Psoas muscle (tissue), 8 donors: ENCODE results near the gene CA10. TPM values are rescaled to one million over a fixed set of nuclear protein-coding genes. Genes with fewer than 3 reads are reported as not detected.

Experiments used
- ATAC-seq, 4 donors: fragments of 200-7000 bp; cut with Tn5 transposase; one replicate each; pipeline ENCODE4 v1.9.1; 2020; ENCODE audit warnings: moderate library complexity in 3 of 4, mild to moderate bottlenecking in 2 of 4
- DNase-seq, 2 donors: peaks; one replicate each; pipeline ENCODE4 v3.0.0-alpha.2; 2020
- H3K27ac ChIP-seq: fragments of 200-600 bp; one replicate; pipeline ENCODE4 v1.8.0; 2022
- H3K27me3 ChIP-seq, 3 donors: fragments of 200-600 bp in 1 of 3; one replicate each; pipeline versions ENCODE4 v1.6.1 to v1.8.0; 2013 to 2022; ENCODE audit warnings: low read length in 2 of 3, mild to moderate bottlenecking in 2 of 3, moderate library complexity in 1 of 3; ENCODE audit not compliant: insufficient read depth in 3 of 3
- H3K36me3 ChIP-seq, 2 donors: fragments of 200-600 bp in 1 of 2; one replicate each; pipeline versions ENCODE4 v1.6.1 to v1.8.0; 2013 to 2022; ENCODE audit warnings: low read depth in 1 of 2, mild to moderate bottlenecking in 1 of 2, moderate library complexity in 1 of 2; ENCODE audit not compliant: insufficient read depth in 1 of 2
- H3K4me1 ChIP-seq: fragments of 200-600 bp; one replicate; pipeline ENCODE4 v1.8.0; 2022
- H3K4me3 ChIP-seq: fragments of 200-600 bp; one replicate; pipeline ENCODE4 v1.8.0; 2022; ENCODE audit warnings: mild to moderate bottlenecking
- H3K9me3 ChIP-seq: fragments of 200-600 bp; one replicate; pipeline ENCODE4 v1.8.0; 2022
- WGBS, 3 donors: extraction: QIAGEN DNeasy Blood & Tissue Kit; methylation state at CpG; one replicate each; pipeline versions ENCODE4 v1.1.6 to v1.1.7; 2013; 5-methylcytosine and 5-hydroxymethylcytosine counted together
- intact Hi-C, 2 donors: fragments of 100-400 bp; cut with DNase I; formaldehyde crosslinking; loops; one replicate each; pipeline versions ENCODE4 v1.11.0 to v1.14.2; 2022
- polyA plus RNA-seq, 3 donors: library from polyadenylated mRNA; stranded (reverse); fragments of 200-250 nt; gene quantifications; one replicate each; pipeline ENCODE4 v1.2.3, GENCODE V29; 2013
- total RNA-seq, 4 donors: library from RNA; stranded (reverse); fragmentation: NEBNext Ultra II Directional in 2 of 4; extraction: Animal tissue kit (Norgen Biotek cat#: 25700) in 2 of 4; gene quantifications; one replicate each; pipeline versions ENCODE4 v1.2.1 to v1.2.4, GENCODE V29; 2021 to 2023
- TF ChIP-seq, protein P1 (sequence below): fragments of 200-600 bp; IDR thresholded peaks from one replicate; pipeline ENCODE4 v1.8.0; 2022; ENCODE audit warnings: antibody characterized with exemption
- donor health status: healthy with polysubstance abuse.
- donor health status: DM: no; HTN: no; CAD: no; lungs with moderate emphysema.
- donor health status: Bipolar disorder and iron deficiency.
- donor health status: healthy.
- donor health status: DM: yes; HTN: yes; CAD: no.
- donor health status: DM: no; HTN: no; CAD: no.
- donor health status: DM: no; HTN: no; CAD: no.
- donor health status: DM: yes; HTN: yes; CAD: no.

Gene CA10
- total and polyA plus RNA-seq, 7 donors: 0.03 to 0.04 TPM; not detected in 5

DNA sequence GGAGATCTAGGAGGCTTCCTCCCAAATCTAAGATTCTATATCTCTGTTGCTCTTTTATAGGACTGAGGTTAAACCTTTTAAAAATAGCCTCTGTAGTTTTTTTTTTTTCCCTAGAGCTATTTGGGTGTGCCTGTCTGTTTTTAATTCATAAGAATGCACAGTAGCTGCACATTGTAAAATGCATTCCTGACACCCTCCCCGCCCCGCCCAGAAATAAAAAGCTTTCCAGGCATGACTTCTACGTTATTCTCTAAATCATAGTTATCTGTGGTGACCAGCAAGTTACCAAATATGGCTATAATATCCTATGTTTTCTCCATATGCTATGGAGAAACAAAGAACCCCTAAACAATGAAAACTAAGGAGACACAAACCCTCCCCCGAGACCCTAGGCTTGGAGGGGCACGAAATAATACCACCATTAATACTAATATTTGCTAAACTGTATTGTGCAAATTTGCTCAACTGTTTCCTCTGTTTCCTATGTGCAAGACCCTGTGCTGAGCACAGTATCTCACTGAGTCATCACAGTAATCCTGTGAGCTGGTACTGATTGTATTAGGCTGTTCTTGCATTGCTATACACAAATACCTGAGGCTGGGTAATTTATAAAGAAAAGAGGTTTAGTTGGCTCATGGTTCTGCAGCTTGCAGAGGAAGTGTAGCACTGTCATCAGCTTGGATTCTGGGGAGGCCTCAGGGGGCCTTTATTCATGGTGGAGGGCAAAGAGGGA is 388.3 kb downstream of the CA10 start:
- Histone ChIP-seq H3K27me3 (no peaks in the 10 kb centered on the region), H3K4me3 (no peak overlapping the region), H3K27ac (no peak overlapping the region), H3K36me3 (no peaks in the 10 kb centered on the region), H3K4me1 (no peaks in the 10 kb centered on the region), H3K9me3 (no peaks in the 10 kb centered on the region)
- ATAC-seq (no peak), DNase-seq (no peak)
- TF ChIP-seq, protein P1, sequence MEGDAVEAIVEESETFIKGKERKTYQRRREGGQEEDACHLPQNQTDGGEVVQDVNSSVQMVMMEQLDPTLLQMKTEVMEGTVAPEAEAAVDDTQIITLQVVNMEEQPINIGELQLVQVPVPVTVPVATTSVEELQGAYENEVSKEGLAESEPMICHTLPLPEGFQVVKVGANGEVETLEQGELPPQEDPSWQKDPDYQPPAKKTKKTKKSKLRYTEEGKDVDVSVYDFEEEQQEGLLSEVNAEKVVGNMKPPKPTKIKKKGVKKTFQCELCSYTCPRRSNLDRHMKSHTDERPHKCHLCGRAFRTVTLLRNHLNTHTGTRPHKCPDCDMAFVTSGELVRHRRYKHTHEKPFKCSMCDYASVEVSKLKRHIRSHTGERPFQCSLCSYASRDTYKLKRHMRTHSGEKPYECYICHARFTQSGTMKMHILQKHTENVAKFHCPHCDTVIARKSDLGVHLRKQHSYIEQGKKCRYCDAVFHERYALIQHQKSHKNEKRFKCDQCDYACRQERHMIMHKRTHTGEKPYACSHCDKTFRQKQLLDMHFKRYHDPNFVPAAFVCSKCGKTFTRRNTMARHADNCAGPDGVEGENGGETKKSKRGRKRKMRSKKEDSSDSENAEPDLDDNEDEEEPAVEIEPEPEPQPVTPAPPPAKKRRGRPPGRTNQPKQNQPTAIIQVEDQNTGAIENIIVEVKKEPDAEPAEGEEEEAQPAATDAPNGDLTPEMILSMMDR: no peak
- intact Hi-C loops: no loop called here
- 80 to 83% (median 81%) methylated on average over 5 of the region's 5 CpGs for WGBS, 3 donors

DNA sequence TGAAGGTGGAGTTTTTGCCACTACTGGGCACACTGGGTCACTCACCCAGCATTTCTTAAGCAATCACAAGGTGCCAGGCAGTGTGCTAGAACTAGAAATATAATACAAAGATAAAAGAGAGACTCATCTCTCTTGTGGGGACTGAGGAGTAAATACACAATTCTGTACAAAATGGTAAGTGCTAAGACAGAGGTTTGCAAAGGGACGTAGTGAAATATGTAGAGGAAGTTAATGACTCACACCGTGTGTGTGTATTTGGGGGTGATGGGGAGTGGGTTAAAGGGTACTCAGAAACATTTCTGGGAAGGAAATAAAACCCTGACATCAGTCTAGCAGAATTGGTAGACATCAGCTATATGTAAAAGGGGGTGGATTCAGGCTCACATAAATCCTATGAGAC is 389.3 kb downstream of the CA10 start:
- ATAC-seq: no peak

DNA sequence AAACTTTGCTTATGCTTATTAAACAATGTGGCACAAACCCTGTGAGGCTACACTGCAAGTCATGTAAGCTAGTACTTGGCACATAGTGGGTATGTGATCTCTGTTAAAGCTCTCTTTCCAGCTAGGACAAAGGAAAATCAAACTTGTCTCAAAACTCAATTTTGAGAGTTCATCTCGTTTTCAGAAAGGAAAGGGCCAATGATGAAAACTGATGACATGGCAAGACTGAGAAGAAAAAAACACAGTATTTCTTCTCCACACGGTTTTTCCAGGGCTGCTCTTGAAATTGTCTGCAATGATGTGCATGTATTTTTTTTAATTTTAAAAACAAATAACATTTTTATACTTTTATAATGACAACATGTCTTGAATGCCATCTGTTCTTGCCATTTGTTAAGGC is 389.8 kb downstream of the CA10 start:
- Histone ChIP-seq H3K36me3 (no peaks in the 10 kb centered on the region), H3K27me3 (no peaks in the 10 kb centered on the region), H3K4me1 (no peaks in the 10 kb centered on the region), H3K27ac (no peak overlapping the region), H3K9me3 (no peaks in the 10 kb centered on the region), H3K4me3 (no peak overlapping the region)
- WGBS, 3 donors: 27 to 41% (median 29%) methylated on average over 2 of the region's 2 CpGs
- intact Hi-C loops: loop anchor here in 1 of 2 donors (10.0 kb wide), 1 partner anchor 336 kb away; no protein-coding TSS in a partner anchor
- ATAC-seq (no peak), DNase-seq (no peak)
- TF ChIP-seq, protein P1: no peak

More for the DNA sequence above, 389.3 kb downstream of the CA10 start:
- no peak overlapping the region for H3K4me3 ChIP-seq
- no peaks in the 10 kb centered on the region for H3K27me3 ChIP-seq
- no peaks in the 10 kb centered on the region for H3K36me3 ChIP-seq
- TF ChIP-seq, protein P1: no peak
- no peaks in the 10 kb centered on the region for H3K4me1 ChIP-seq
- DNase-seq: no peak
- no peaks in the 10 kb centered on the region for H3K9me3 ChIP-seq
- 72 to 79% (median 77%) methylated on average over 2 of the region's 2 CpGs for WGBS, 3 donors
- intact Hi-C loops: loop anchor here in 1 of 2 donors (10.0 kb wide), 1 partner anchor 336 kb away; no protein-coding TSS in a partner anchor
- no peak overlapping the region for H3K27ac ChIP-seq

DNA sequence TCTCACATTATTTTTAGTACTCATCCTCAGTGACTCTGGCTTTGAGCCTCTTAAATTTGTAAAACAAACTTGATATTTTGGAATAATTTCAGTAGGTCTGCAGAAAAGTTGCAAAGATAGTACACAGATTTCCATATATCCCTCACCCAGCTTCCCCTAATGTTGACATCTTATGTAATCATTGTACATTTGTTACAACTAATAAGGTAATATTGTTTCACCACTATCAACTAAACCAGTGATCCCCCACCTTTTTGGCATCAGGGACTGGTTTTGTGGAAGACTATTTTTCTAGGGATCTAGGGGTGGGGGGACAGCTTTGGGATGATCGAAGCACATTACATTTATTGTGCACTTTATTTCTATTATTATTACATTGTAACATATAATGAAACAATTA is 391.2 kb downstream of the CA10 start:
- DNase-seq: no peak
- no peak for ATAC-seq
- intact Hi-C loops: loop anchor here in 1 of 2 donors (10.0 kb wide), 1 partner anchor 338 kb away; no protein-coding TSS in a partner anchor
- Histone ChIP-seq H3K4me3 (no peak overlapping the region), H3K27me3 (no peaks in the 10 kb centered on the region), H3K9me3 (no peaks in the 10 kb centered on the region), H3K27ac (no peak overlapping the region), H3K36me3 (no peaks in the 10 kb centered on the region), H3K4me1 (no peaks in the 10 kb centered on the region)
- TF ChIP-seq, protein P1: no peak
- 95 to 100% (median 97%) methylated on average over 1 of the region's 1 CpG for WGBS, 3 donors
